ENCODE data around the gene POPDC3.

The POPDC3 gene

GRCh38 chr6:105204768-105205167 lies 25.0 kb upstream of the POPDC3 start:
- no peaks in the 10 kb centered on the region for H3K9me3 ChIP-seq (ENCODE audit: control insufficient read depth, insufficient read depth, low read depth, low read length)
- no peaks in the 10 kb centered on the region for H3K36me3 ChIP-seq (ENCODE audit: control insufficient read depth in 2 of 2, insufficient read depth in 1 of 2, low read length in 2 of 2)
- no peak overlapping the region for H3K4me3 ChIP-seq (ENCODE audit: low read depth, low read length)
- H3K27ac ChIP-seq (ENCODE audit: extremely low read depth, low read depth, low read length) = no peak overlapping the region
- peaks cover under 1% of the 10 kb centered on the region; the same call in 1 of the 2 replicates for H3K4me1 ChIP-seq (ENCODE audit: control insufficient read depth, insufficient read depth, low read length)
- TF ChIP-seq SP3 (tag by site-specific recombination; IDR thresholded peaks at IDR 0.05) (no peak), ZNF335 (tag by site-specific recombination; conservative IDR thresholded peaks at IDR 0.05) (no peak), ZNF354C (tag by site-specific recombination; IDR thresholded peaks at IDR 0.05; ENCODE audit: borderline replicate concordance, low read depth) (no peak)
- ChIA-PET CTCF (interaction anchor here (1.0 kb wide), 1 partner anchor 58 kb away, joined by 3 read pairs; no protein-coding TSS in a partner anchor), POLR2A (no interaction called here)

- no peak overlapping the region for H3K4me3 ChIP-seq (ENCODE audit: low read depth, low read length)
- H3K4me1 ChIP-seq (ENCODE audit: control insufficient read depth, insufficient read depth, low read length) = no peaks in the 10 kb centered on the region; the same call in 1 of the 2 replicates
- TF ChIP-seq ZNF239 (tag by site-specific recombination; IDR thresholded peaks at IDR 0.05) (no peak), ZNF37A (tag by site-specific recombination; IDR thresholded peaks at IDR 0.05) (no peak), ZNF560 (tag by site-specific recombination; IDR thresholded peaks at IDR 0.05; ENCODE audit: borderline replicate concordance) (no peak), HOXC10 (CRISPR knock-in tag; IDR thresholded peaks at IDR 0.05) (no peak), ZIC2 (tag by site-specific recombination; IDR thresholded peaks at IDR 0.05) (no peak), ZNF175 (tag by site-specific recombination; IDR thresholded peaks at IDR 0.05) (no peak), ZNF433 (tag by site-specific recombination; IDR thresholded peaks at IDR 0.05; ENCODE audit: low read depth) (no peak), ZNF223 (tag by site-specific recombination; IDR thresholded peaks at IDR 0.05) (no peak), ZNF785 (tag by site-specific recombination; IDR thresholded peaks at IDR 0.05) (no peak)
- TF ChIP-seq, protein P1, sequence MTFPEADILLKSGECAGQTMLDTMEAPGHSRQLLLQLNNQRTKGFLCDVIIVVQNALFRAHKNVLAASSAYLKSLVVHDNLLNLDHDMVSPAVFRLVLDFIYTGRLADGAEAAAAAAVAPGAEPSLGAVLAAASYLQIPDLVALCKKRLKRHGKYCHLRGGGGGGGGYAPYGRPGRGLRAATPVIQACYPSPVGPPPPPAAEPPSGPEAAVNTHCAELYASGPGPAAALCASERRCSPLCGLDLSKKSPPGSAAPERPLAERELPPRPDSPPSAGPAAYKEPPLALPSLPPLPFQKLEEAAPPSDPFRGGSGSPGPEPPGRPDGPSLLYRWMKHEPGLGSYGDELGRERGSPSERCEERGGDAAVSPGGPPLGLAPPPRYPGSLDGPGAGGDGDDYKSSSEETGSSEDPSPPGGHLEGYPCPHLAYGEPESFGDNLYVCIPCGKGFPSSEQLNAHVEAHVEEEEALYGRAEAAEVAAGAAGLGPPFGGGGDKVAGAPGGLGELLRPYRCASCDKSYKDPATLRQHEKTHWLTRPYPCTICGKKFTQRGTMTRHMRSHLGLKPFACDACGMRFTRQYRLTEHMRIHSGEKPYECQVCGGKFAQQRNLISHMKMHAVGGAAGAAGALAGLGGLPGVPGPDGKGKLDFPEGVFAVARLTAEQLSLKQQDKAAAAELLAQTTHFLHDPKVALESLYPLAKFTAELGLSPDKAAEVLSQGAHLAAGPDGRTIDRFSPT (tag by site-specific recombination; IDR thresholded peaks at IDR 0.05) = no peak
- H3K9me3 ChIP-seq (ENCODE audit: control insufficient read depth, insufficient read depth, low read depth, low read length) = no peaks in the 10 kb centered on the region
- H3K36me3 ChIP-seq (ENCODE audit: control insufficient read depth in 2 of 2, insufficient read depth in 1 of 2, low read length in 2 of 2) = no peaks in the 10 kb centered on the region
- ChIA-PET POLR2A (no interaction called here), CTCF (interaction anchor here (0.7 to 1.0 kb wide), 2 partner anchors 58 to 116 kb away, joined by 3 read pairs; no protein-coding TSS in a partner anchor)
- no peak overlapping the region for H3K27ac ChIP-seq (ENCODE audit: extremely low read depth, low read depth, low read length)
Observed at GRCh38 chr6:105204331-105204730, 24.5 kb upstream of the POPDC3 start.

- ChIA-PET POLR2A (no interaction called here), CTCF (no interaction called here)
- Histone ChIP-seq H3K4me3 (ENCODE audit: low read depth, low read length) (no peak overlapping the region), H3K27ac (ENCODE audit: extremely low read depth, low read depth, low read length) (no peak overlapping the region), H3K4me1 (ENCODE audit: control insufficient read depth, insufficient read depth, low read length) (no peaks in the 10 kb centered on the region; the same call in 1 of the 2 replicates), H3K36me3 (ENCODE audit: control insufficient read depth in 2 of 2, insufficient read depth in 1 of 2, low read length in 2 of 2) (no peaks in the 10 kb centered on the region), H3K9me3 (ENCODE audit: control insufficient read depth, insufficient read depth, low read depth, low read length) (no peaks in the 10 kb centered on the region)
- TF ChIP-seq ZNF677 (tag by site-specific recombination; IDR thresholded peaks at IDR 0.05) (no peak), AEBP2 (tag by site-specific recombination; IDR thresholded peaks at IDR 0.05; ENCODE audit: borderline replicate concordance) (no peak), KLF17 (tag by site-specific recombination; IDR thresholded peaks at IDR 0.05) (no peak), ZNF248 (tag by site-specific recombination; IDR thresholded peaks at IDR 0.05) (no peak), REPIN1 (tag by site-specific recombination; IDR thresholded peaks at IDR 0.05; ENCODE audit: low read depth) (no peak), ZNF629 (tag by site-specific recombination; IDR thresholded peaks at IDR 0.05) (no peak), ZNF174 (tag by site-specific recombination; IDR thresholded peaks at IDR 0.05) (no peak), ZBTB20 (tag by site-specific recombination; IDR thresholded peaks at IDR 0.05) (no peak), SETDB1 (IDR thresholded peaks at IDR 0.05; ENCODE audit: insufficient read length, low read length) (no peak), ZNF146 (tag by site-specific recombination; IDR thresholded peaks at IDR 0.05) (no peak), ZNF292 (tag by site-specific recombination; IDR thresholded peaks at IDR 0.05; ENCODE audit: borderline replicate concordance, low read depth) (no peak), TCF7L2 (IDR thresholded peaks at IDR 0.05; ENCODE audit: borderline replicate concordance, low read depth, low read length) (no peak)
- TF ChIP-seq, protein P2, sequence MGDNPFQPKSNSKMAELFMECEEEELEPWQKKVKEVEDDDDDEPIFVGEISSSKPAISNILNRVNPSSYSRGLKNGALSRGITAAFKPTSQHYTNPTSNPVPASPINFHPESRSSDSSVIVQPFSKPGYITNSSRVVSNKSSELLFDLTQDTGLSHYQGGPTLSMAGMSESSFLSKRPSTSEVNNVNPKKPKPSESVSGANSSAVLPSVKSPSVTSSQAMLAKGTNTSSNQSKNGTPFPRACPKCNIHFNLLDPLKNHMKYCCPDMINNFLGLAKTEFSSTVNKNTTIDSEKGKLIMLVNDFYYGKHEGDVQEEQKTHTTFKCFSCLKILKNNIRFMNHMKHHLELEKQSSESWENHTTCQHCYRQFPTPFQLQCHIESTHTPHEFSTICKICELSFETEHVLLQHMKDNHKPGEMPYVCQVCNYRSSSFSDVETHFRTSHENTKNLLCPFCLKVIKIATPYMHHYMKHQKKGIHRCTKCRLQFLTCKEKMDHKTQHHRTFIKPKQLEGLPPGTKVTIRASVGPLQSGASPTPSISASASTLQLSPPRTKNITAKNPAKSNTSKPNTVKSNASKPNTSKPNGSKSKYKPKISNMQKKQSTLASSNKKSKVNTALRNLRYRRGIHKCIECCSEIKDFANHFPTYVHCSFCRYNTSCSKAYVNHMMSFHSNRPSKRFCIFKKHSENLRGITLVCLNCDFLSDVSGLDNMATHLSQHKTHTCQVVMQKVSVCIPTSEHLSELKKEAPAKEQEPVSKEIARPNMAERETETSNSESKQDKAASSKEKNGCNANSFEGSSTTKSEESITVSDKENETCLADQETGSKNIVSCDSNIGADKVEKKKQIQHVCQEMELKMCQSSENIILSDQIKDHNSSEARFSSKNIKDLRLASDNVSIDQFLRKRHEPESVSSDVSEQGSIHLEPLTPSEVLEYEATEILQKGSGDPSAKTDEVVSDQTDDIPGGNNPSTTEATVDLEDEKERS (tag by site-specific recombination; IDR thresholded peaks at IDR 0.05) = no peak
Observed at GRCh38 chr6:105202486-105202885, 22.7 kb upstream of the POPDC3 start.
